K562 (cell line): ENCODE results near the gene CDC27. TPM values are rescaled to one million over a fixed set of nuclear protein-coding genes. Genes with fewer than 3 reads are reported as not detected.
A peak's percentile ranks its signal among the peaks of the same experiment; 100 is the strongest.

Source experiments
- BCL6 ChIP-seq: fragments of 250-450 bp; sonication (Bioruptor Pico); IDR thresholded peaks from 2 replicates; pipeline ENCODE4 v1.4.0; 2020
- CAMTA2 ChIP-seq: fragments of 250-450 bp; sonication (Bioruptor Pico); conservative IDR thresholded peaks from 2 replicates; pipeline ENCODE4 v1.5.1; 2022
- CEBPZ ChIP-seq: fragments of 150-350 bp; IDR thresholded peaks from 2 replicates; pipeline ENCODE4 v1.6.1; 2014; ENCODE audit warnings: low read depth, mild to moderate bottlenecking, low read length, borderline replicate concordance
- CHD1 ChIP-seq: fragments of 200-600 bp; sonication (generic); IDR thresholded peaks from one replicate; pipeline ENCODE4 v1.6.1; 2012; ENCODE audit warnings: mild to moderate bottlenecking, moderate library complexity, low read length, inconsistent platforms
- DMBX1 ChIP-seq: fragments of 250-450 bp; sonication (Bioruptor Pico); IDR thresholded peaks from 2 replicates; pipeline ENCODE4 v1.8.0; 2022; ENCODE audit warnings: inconsistent platforms, mild to moderate bottlenecking, moderate library complexity, borderline replicate concordance
- ERF ChIP-seq: fragments of 450-650 bp; formaldehyde crosslinking; IDR thresholded peaks from 2 replicates; pipeline ENCODE4 v1.4.0; 2020; ENCODE audit warnings: mild to moderate bottlenecking, mixed read lengths
- FIP1L1 ChIP-seq: fragments of 200-400 bp; formaldehyde crosslinking; IDR thresholded peaks from 2 replicates; pipeline ENCODE4 v1.6.1; 2018; ENCODE audit warnings: mild to moderate bottlenecking, low read depth, low read length; ENCODE audit not compliant: poor library complexity, severe bottlenecking
- FOXP1 ChIP-seq: sonication (generic); formaldehyde crosslinking; IDR thresholded peaks from 2 replicates; pipeline ENCODE4 v1.8.0; 2022; ENCODE audit warnings: mild to moderate bottlenecking, missing genetic modification reagents
- HCFC1 ChIP-seq: IDR thresholded peaks from 2 replicates; pipeline ENCODE4 v1.6.1; 2012; ENCODE audit warnings: low read depth, low read length, improper control_type of control experiment
- NCOA2 ChIP-seq, 2 experiments: fragments of 450-650 bp; IDR thresholded peaks; 2 replicates each; pipeline ENCODE4 v1.6.1; 2018; ENCODE audit warnings: mild to moderate bottlenecking in 2 of 2, moderate library complexity in 1 of 2; ENCODE audit not compliant: partially characterized antibody in 2 of 2
- NFYB ChIP-seq: IDR thresholded peaks from 2 replicates; pipeline ENCODE4 v1.6.1; 2011; ENCODE audit warnings: mild to moderate bottlenecking, moderate library complexity; ENCODE audit not compliant: insufficient read length; ENCODE audit errors: extremely low read depth
- NR1H2 ChIP-seq: sonication (generic); formaldehyde crosslinking; IDR thresholded peaks from 2 replicates; pipeline ENCODE4 v1.4.0; 2020; ENCODE audit warnings: mild to moderate bottlenecking, missing genetic modification reagents
- POLR2A ChIP-seq: fragments of 450-650 bp; conservative IDR thresholded peaks from 2 replicates; pipeline ENCODE4 v1.6.1; 2016
- POLR2G ChIP-seq: fragments of 200-400 bp; formaldehyde crosslinking; IDR thresholded peaks from 2 replicates; pipeline ENCODE4 v1.6.1; 2017; ENCODE audit warnings: low read depth, mild to moderate bottlenecking, antibody characterized with exemption, low read length, moderate library complexity
- RAD21 ChIP-seq, 2 experiments: fragments of 250-450 bp in 1 of 2; fragments of 450-650 bp in 1 of 2; sonication (Bioruptor Pico) in 1 of 2; formaldehyde crosslinking in 1 of 2; IDR thresholded peaks in 1 of 2; conservative IDR thresholded peaks in 1 of 2; 2 replicates each; pipeline versions ENCODE4 v1.4.0 to v1.8.0; 2020 to 2022; ENCODE audit warnings: mild to moderate bottlenecking in 2 of 2, moderate library complexity in 1 of 2
- RB1 ChIP-seq: fragments of 450-650 bp; IDR thresholded peaks from 2 replicates; pipeline ENCODE4 v1.6.1; 2017; ENCODE audit warnings: low read depth, mild to moderate bottlenecking
- RBFOX2 ChIP-seq: fragments of 200-400 bp; formaldehyde crosslinking; IDR thresholded peaks from 2 replicates; pipeline ENCODE4 v1.6.1; 2017; ENCODE audit warnings: low read depth, mild to moderate bottlenecking, low read length, moderate library complexity
- SIN3B ChIP-seq: fragments of 450-650 bp; IDR thresholded peaks from 2 replicates; pipeline ENCODE4 v1.6.1; 2017; ENCODE audit warnings: low read depth, mild to moderate bottlenecking, moderate library complexity
- SP2 ChIP-seq: IDR thresholded peaks from 2 replicates; pipeline ENCODE4 v1.6.1; 2011; ENCODE audit warnings: mild to moderate bottlenecking, low read depth, low read length, moderate library complexity; ENCODE audit not compliant: poor library complexity, severe bottlenecking; ENCODE audit errors: extremely low read depth
- TAF1 ChIP-seq: IDR thresholded peaks from 2 replicates; pipeline ENCODE4 v1.6.1; 2011; ENCODE audit warnings: mild to moderate bottlenecking, low read length, moderate library complexity; ENCODE audit not compliant: insufficient read depth, control insufficient read depth, severe bottlenecking; ENCODE audit errors: extremely low read depth
- TRIM28 ChIP-seq: fragments of 450-650 bp; IDR thresholded peaks from 2 replicates; pipeline ENCODE4 v1.6.1; 2017
- ZNF3 ChIP-seq: fragments of 250-450 bp; sonication (Bioruptor Pico); IDR thresholded peaks from 2 replicates; pipeline ENCODE4 v1.5.0; 2021; ENCODE audit warnings: mild to moderate bottlenecking, moderate library complexity
- ZNF586 ChIP-seq: fragments of 450-650 bp; formaldehyde crosslinking; conservative IDR thresholded peaks from 2 replicates; pipeline ENCODE4 v1.4.0; 2020; ENCODE audit warnings: mild to moderate bottlenecking, moderate library complexity
- ZNF707 ChIP-seq: fragments of 250-450 bp; sonication (Bioruptor Pico); conservative IDR thresholded peaks from 2 replicates; pipeline ENCODE4 v1.8.0; 2022; ENCODE audit warnings: inconsistent platforms, mild to moderate bottlenecking, moderate library complexity
- polyA plus RNA-seq, 8 experiments: library from polyadenylated mRNA; depleted of rRNA in 4 of 8; stranded (reverse) in 5 of 8; unstranded in 3 of 8; fragments of >200 nt; fragmentation: Nextera tagmentation in 2 of 8; fragmentation: Illumina TruSeq in 1 of 8; extraction: Ambion mirVana in 2 of 8; extraction: Trizol in 1 of 8; gene quantifications; 2 replicates each; pipeline versions ENCODE4 v1.2.1 to v1.2.3, GENCODE V29; 2011 to 2014; ENCODE audit warnings: inconsistent platforms in 1 of 8, missing spikeins in 1 of 8
- total RNA-seq, 7 experiments: library from RNA; depleted of rRNA in 6 of 7; stranded (reverse); fragments of >200 nt in 6 of 7; fragmentation: Illumina TruSeq in 2 of 7; extraction: Trizol in 2 of 7; gene quantifications; 2 replicates each; pipeline versions ENCODE4 v1.2.1 to v1.2.3, GENCODE V29; 2011 to 2021; ENCODE audit warnings: low replicate concordance in 1 of 7
- TF ChIP-seq, protein P1 (sequence below): sonication (generic); formaldehyde crosslinking; IDR thresholded peaks from 2 replicates; pipeline ENCODE4 v1.8.0; 2023; ENCODE audit warnings: mild to moderate bottlenecking, missing genetic modification reagents

Gene CDC27
- total and polyA plus RNA-seq, 9 of the 15 experiments (the other 6 are each of a cell fraction or from before 2014, with no cell fraction given): 28.6 to 155 (median 94.1) TPM

DNA sequence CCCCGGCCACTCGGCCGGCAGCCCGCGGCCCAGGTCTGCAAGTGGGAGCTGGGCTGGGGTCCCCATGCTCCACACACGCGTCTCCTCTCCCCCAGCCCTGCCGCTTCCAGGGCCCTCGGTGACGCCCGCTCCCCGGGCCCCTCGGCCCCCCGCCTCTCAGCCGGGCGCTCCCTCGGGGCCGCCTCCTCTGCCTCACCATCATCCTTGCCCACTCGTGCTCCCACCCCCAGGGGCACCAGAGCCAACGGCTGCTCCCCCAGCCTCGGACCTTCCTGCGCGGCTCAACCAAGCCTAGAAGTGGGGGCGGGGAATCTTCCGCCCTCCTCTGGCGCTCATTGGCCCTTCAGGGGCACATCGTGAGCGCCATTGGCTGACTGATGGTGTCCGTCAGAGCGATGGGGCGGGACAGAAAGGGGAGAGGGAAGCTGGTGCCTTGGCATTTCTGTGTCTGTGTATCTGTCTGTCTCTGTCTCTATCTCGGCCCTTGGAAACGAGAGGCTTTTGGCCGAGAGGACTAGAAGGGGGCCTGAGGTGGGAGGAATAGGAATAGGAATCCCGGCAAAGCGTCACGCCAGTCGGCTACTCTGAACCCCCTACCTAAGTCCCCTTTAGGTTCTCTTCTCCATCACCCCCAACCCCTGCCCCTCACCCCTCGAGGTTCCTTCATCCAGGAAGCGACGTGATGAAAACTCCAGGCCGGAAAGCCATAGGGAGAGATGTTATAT lies 88.9 kb downstream of the CDC27 start (continued):
- peak; percentile 69 for TF ChIP-seq POLR2A
- TF ChIP-seq FOXP1 (CRISPR knock-in tag): 0 out of 2 replicates have a peak, but pooled peaks have one; percentile 50
- no peak for TF ChIP-seq ZNF3
- TF ChIP-seq HCFC1: 0 out of 2 replicates have a peak, but pooled peaks have one; percentile 12
- no peak for TF ChIP-seq CAMTA2 (CRISPR knock-in tag)
- TF ChIP-seq SP2: peak; percentile 71
- TF ChIP-seq POLR2G: peak; percentile 77
- TF ChIP-seq BCL6 (CRISPR knock-in tag): no peak
- no peak for TF ChIP-seq NR1H2
- peak; percentile 83 for TF ChIP-seq NFYB
- peak; percentile 53; the same call in 1 of the 2 replicates for TF ChIP-seq RB1
- TF ChIP-seq TRIM28: no peak
- no peak for TF ChIP-seq ZNF707 (CRISPR knock-in tag)
- TF ChIP-seq RBFOX2: peak; percentile 74
- TF ChIP-seq ZNF586 (CRISPR knock-in tag): no peak
- TF ChIP-seq RAD21 (CRISPR knock-in tag; conservative IDR thresholded peaks at IDR 0.05 in 1 of 2, IDR thresholded peaks at IDR 0.05 in 1 of 2): peak in 1 of 2 experiments; percentile 2; a peak in 1 of 4 replicates
- TF ChIP-seq ERF (CRISPR knock-in tag): peak; percentile 61; the same call in 1 of the 2 replicates
- TF ChIP-seq, protein P1, sequence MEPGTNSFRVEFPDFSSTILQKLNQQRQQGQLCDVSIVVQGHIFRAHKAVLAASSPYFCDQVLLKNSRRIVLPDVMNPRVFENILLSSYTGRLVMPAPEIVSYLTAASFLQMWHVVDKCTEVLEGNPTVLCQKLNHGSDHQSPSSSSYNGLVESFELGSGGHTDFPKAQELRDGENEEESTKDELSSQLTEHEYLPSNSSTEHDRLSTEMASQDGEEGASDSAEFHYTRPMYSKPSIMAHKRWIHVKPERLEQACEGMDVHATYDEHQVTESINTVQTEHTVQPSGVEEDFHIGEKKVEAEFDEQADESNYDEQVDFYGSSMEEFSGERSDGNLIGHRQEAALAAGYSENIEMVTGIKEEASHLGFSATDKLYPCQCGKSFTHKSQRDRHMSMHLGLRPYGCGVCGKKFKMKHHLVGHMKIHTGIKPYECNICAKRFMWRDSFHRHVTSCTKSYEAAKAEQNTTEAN (CRISPR knock-in tag): 0 out of 2 replicates have a peak, but pooled peaks have one; percentile 47
- no peak for TF ChIP-seq DMBX1 (CRISPR knock-in tag)
- TF ChIP-seq TAF1: peak; percentile 30
- TF ChIP-seq SIN3B: 0 out of 2 replicates have a peak, but pooled peaks have one; percentile 37
- TF ChIP-seq NCOA2 (IDR thresholded peaks at IDR 0.05; ENCODE audit: partially characterized antibody in 2 of 2): no peak
- TF ChIP-seq FIP1L1: peak; percentile 49
- TF ChIP-seq CEBPZ: peak; percentile 26; the same call in 1 of the 2 replicates
- peak; percentile 4 for TF ChIP-seq CHD1
